ENCODE data around the gene TRIM28. TPM values are rescaled to one million over a fixed set of nuclear protein-coding genes. Genes with fewer than 3 reads are reported as not detected.
"Not testable (repeated sequence)": the region's sequence is repeated elsewhere in the genome, so short reads cannot be mapped to it uniquely, and the experiment has no call there.

Gene TRIM28
- total RNA-seq, 1 donor from 2014 or later = 454 TPM

DNA sequence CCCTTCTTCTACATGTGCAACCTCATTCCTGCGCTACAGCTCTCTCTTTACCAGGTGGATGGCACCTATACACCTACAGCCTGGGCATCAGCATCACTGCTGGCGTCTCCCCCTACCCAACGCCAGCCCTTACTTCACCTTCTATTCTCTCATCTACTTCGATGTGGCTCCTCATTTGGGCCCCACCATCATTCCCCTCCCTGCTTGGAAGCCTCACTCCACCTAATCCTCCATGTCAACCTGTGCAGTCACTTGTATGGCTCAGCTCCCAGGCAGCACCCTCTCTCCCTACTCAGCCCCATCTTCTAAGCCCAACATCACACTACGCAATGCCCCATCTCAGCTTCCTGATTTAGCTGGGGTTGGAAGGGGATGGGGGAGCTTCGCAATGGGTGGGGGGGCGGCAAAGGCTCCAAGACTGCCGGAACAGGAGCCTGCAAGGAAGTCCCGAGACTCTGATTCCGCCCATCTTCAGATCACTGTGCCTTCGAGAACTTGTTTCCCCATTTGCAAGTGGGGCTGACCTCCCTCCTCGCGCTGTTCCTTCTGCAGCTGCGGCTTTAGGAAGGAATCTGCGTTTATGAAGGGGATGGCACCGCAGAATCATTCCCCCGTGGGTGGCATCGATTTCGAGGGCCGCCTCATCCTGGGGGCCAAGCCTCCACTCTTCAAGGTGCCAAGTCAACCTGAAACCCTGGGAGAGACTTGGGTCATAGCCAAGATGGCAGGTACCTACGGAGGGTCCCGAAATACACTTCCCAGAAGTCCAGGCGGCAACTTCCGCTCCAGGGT is 28.4 kb downstream of the TRIM28 start:
- H3K4me3 ChIP-seq (ENCODE audit: low read depth, low read length) = peak overlapping the region; percentile 65
- TF ChIP-seq, protein P1, sequence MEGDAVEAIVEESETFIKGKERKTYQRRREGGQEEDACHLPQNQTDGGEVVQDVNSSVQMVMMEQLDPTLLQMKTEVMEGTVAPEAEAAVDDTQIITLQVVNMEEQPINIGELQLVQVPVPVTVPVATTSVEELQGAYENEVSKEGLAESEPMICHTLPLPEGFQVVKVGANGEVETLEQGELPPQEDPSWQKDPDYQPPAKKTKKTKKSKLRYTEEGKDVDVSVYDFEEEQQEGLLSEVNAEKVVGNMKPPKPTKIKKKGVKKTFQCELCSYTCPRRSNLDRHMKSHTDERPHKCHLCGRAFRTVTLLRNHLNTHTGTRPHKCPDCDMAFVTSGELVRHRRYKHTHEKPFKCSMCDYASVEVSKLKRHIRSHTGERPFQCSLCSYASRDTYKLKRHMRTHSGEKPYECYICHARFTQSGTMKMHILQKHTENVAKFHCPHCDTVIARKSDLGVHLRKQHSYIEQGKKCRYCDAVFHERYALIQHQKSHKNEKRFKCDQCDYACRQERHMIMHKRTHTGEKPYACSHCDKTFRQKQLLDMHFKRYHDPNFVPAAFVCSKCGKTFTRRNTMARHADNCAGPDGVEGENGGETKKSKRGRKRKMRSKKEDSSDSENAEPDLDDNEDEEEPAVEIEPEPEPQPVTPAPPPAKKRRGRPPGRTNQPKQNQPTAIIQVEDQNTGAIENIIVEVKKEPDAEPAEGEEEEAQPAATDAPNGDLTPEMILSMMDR (conservative IDR thresholded peaks at IDR 0.05; ENCODE audit: low read depth, low read length) = no peak
- DNase-seq (ENCODE audit: low read depth) = no peak

DNA sequence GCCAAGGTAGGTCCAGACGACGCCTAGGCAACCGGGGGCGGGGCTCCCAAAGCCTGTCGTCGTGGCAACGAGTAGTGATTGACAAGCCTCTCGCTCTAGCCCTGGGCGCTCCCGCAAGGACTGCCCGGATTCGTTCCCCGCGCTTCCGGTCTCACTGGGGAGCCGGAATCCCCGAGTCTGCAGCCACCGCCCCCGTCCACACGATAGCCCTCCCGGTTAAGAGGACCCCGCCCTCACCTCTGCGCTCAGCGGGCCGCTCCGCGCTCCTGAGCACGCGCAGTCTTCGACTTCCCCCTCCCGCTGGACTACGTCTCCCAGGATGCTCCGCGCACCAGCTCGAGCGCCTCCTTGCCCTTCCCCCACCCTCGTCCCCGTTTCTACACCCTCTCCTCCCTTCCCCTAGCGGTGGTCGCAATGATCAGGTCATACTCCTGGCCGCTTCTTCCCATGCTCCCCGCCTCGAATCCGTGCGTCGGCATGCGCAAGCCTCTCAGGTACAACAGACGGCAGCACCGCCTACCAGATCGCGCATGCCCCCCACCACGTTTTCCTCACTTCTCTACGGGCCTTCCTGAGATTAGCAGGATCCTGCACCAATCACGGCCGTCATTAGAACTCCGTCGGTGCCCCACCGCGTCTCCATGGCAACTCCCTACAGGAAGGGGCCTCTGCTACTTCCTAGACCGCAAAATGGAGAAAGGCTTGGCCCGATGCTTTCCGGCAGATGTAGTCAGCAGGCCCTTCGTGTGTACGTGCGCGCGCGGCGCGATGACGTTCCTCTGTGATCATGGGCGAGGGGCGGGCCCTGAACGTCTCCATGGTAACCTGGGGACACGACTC is 29.2 kb downstream of the TRIM28 start, which contains the start of gene MZF1:
Gene MZF1 (minus strand): TSS at position 518 of the 840 bp plus-strand sequence. CDS start 1,946 bp downstream, outside the sequence.
- peak within 1 kb of the TSS; percentile 65 for H3K4me3 ChIP-seq (ENCODE audit: low read depth, low read length)
- TF ChIP-seq, protein P1 (conservative IDR thresholded peaks at IDR 0.05; ENCODE audit: low read depth, low read length) = peak; percentile 6
- peak; percentile 97 for DNase-seq (ENCODE audit: low read depth)

DNA sequence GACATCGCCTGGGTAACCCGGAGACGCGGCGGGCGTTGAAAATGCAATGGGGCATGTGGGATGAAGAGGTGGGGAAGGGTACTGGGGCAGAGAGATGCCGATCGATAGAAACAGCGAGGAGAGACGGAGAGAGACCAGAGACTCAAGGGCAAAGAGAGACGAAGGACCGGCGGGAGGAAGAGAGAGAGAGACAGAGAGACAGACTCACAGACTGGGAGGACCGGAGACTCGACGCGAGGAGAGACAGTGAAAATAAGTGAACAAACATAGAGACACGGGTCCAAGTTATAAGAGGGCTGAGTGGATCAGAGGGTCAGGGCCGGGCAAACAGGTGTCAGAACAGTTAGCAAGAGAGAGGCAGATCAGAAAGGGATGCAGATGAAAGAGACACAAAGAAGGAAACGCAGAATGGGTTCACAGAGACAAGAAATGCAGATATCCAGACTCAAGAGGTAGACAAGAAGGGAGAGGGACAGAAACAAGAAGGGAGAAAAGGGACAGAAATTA is 29.8 kb downstream of the TRIM28 start:
- TF ChIP-seq, protein P1 (conservative IDR thresholded peaks at IDR 0.05; ENCODE audit: low read depth, low read length) = no peak
- no peak for DNase-seq (ENCODE audit: low read depth)
- H3K4me3 ChIP-seq (ENCODE audit: low read depth, low read length) = peak overlapping the region; percentile 65

DNA sequence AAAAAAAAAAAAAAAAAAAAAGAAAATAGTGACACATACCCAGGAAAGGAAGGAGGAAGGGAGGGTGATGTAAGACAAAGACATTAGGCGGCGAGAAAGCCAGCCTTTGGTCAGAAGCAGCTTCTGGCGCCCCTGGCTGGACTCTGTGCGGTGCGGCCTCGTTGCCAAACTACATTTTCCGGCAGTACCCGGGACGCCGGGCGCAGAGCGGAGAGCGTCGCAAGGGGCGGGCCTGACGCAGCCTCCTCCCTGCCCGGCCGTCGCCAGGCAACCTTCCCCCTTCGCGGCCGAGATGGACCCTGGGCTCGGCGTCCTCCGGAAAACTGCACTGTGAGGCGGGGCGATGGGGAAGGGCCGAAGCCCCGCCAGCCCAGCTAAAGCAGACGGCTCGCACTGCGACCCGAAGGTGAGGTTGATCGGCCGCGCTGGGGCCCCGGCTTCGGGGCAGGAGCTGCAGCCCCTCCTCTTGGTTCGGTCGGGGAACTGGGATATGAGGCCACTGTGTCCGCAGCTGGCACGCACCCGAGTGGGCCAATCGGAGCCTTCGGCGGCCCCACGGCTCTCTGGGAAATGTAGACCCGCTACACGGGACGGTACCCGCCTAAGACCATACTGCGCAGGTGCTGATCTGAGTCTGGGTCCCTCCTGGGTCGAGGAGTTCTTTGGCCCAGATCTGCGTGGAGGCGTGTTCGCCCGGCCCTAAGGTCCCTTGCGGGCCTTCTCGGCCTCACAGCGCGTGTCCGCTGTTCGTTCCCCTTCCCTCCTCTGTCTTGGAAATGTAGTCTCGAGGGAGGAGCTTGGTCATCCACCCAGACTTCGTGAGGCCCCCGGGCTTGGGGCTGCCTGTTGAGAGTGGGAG is 31.5 kb downstream of the TRIM28 start:
- TF ChIP-seq, protein P1 (conservative IDR thresholded peaks at IDR 0.05; ENCODE audit: low read depth, low read length) = no peak

DNA sequence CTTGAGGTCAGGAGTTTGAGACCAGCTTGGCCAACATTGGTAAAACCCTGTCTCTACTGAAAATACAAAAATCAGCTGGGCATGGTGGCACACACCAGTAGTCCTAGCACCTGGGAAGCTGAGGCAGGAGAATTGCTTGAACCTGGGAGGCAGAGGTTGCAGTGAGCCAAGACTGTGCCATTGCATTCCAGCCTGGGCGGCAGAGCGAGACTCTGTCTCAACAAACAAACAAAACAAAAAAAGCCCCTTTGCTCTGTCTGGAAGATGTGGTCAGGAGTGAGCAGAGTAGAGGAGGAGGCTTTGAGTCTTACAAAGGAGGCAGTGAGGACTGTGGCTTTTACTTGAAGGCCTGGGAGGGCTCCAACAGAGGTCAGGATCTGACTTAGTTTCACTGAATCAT is 33.7 kb downstream of the TRIM28 start:
- DNase-seq (ENCODE audit: low read depth); H3K4me3 ChIP-seq (ENCODE audit: low read depth, low read length): not testable (repeated sequence)

More for the DNA sequence above, 31.5 kb downstream of the TRIM28 start:
- DNase-seq (ENCODE audit: low read depth) = peak; percentile 47
- H3K4me3 ChIP-seq (ENCODE audit: low read depth, low read length) = peak overlapping the region; percentile 91

DNA sequence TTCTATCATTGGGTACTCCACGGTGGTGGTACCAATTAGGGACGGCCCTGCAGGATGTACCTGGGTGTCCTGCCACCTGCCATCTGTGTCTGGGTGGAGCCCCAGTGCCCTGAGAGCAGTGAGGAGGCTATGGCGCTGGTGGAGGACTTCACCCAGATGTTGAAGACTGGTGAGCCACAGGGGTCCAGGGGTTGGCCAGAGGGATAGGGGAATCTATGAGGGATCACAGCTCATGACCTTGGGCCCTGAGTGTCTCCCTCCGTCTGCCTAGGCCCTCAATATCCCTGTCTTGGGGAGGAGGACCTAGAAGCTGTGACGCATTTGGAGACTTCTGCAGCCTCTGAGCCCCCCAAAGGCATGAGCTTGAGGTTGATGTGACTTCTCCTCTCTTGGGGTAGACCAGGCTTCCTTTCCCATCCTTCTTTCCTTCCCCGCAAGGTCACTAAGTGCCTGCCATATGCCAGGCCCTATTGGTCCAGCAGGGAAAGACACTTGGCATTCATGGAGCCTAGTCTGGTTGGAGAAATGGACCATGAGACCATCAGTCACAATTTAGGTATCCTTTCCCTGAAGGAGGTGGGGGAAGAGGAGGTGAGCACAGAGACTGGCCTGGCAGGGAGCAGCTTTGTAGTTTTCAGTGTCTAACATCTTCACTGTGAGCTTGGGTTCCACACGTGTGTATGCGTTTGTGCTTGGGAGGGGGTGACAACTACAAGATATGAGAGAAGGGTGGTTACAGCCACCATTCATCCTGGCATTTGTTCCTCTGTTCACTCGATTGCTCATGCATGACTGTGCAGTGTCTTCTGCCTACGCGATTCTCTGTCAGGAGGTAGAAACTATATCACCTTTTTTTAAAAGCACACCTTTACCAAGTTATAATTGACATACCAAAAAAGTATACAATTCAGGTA is 34.4 kb downstream of the TRIM28 start:
- DNase-seq (ENCODE audit: low read depth) = no peak
- TF ChIP-seq, protein P1 (conservative IDR thresholded peaks at IDR 0.05; ENCODE audit: low read depth, low read length) = no peak
- H3K4me3 ChIP-seq (ENCODE audit: low read depth, low read length) = no peak overlapping the region
